Mesenteric fat pad (tissue), 1 donor: Measurements from ENCODE around the gene DOK5. TPM values are rescaled to one million over a fixed set of nuclear protein-coding genes. Genes with fewer than 3 reads are reported as not detected.

Experiments used
- DNase-seq: peaks from one replicate; pipeline ENCODE4 v3.0.0-alpha.2; 2020; ENCODE audit warnings: low spot score
- total RNA-seq: library from RNA; stranded (reverse); fragmentation: NEBNext Ultra II Directional; extraction: Animal tissue kit (Norgen Biotek cat#: 25700); gene quantifications from one replicate; pipeline ENCODE4 v1.2.1, GENCODE V29; 2021
- donor health status: DM: yes; HTN: yes; CAD: no.

Gene DOK5
- total RNA-seq, 1 donor from 2014 or later, result 4.6 TPM

GRCh38 chr20:54510541-54511129 is 35.2 kb downstream of the DOK5 start:
- DNase-seq, result no peak

DNA sequence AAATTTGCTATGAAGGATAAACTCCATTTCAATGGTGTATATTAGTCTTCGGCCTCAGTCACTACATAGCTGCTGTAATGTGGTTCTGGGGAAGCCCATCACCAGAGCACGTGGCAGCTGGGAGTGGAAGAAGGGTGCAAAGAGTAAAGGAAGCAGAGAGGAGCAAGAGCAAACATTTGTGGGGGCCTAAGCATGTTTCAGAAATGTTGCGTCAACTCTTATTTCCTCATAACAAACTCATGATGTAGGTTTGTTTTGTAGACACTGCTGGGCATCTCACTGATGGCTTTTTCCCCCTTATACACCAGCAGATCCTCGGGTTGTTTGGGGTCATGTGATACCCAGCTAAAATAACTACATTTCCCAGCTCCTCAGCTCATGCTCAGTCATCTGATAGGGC is 37.3 kb downstream of the DOK5 start:
- DNase-seq, result no peak

GRCh38 chr20:54514028-54514607 is 38.7 kb downstream of the DOK5 start:
- DNase-seq, result no peak

- no peak for DNase-seq
Observed at GRCh38 chr20:54515793-54516628, 40.6 kb downstream of the DOK5 start.

DNA sequence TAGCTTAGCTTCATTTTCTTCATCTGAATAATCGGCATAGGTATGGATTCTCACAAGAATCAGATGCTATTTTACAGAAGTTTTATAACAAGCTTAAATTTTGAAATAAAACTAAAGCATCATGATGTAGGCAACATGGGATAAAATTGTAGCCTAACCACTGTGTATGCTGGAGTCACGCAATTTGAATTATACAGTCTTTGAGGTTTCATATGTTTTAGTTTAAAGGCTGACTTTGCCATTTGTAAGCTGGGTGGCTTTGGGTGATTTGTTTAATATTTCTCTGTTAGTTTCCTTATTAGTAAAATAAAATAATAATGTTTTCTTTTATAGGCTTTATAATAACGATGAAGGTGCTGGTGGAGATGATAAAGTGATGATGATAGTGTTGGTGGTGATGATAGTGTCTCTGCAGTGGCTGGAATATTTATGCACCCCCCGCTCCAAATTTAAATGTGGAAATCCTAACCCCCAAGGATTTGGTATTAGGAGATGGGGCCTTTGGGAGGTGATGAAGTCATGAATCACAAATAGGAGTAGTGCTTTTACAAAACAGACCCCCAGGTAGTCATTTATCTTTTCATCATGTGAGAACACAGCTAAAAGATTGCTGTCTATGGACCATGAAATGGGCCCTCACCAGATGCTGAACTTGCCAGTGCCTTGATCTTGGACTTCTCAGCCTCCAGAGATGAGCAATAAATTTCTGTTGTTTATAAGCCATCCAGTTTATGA is 42.0 kb downstream of the DOK5 start:
- DNase-seq, result no peak

GRCh38 chr20:54524849-54525248 is 49.5 kb downstream of the DOK5 start:
- no peak for DNase-seq

DNA sequence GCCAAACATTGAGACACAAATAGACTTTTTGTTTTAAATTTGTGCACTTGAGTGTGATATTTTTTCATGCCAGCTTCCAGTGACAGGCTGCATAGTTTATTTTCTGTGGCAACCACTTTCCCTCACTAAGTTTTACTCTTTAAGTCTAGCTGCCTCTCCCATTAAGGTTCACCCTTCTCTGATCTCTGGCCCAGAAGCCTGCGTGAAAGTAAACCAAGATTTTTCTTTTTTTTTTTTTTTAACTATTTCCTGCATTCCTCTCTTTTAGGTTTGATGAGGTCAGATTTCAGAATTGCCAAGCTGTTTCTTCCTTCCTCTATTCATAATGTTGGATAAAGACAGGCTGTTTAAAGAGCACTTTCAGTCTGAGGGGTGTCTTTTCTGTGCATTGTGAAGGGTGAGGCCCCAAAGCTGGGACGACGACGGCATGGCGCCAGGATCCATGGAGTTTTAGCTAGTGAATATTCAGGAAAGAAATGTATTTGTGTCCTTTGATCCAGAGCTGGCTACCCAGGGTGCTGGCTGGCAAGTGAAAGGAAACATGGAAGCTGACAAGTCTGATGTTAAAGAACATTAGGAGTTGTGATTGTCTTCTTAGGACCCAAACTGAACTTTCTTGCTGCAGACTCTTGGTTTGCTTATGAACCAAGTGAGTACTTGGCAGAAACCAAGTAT is 50.7 kb downstream of the DOK5 start:
- DNase-seq, result no peak

DNA sequence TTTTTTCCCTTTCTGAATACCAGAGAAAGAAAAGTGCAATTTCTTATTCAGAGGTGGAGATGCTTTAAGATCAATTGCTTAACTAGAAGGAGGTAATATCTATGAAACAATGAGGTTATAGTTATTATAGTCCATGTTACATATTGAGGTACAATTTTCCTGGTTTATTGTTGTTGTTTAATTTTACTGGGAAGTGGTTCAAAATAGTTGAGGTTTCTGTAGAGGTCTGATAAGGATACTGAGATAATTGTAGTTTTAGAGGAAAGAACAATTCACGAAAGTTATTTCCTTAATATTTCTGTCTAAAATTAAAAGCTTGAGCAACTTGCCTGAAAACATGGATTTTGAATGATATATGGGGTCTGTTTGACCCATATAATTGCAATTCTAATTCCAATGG is 51.4 kb downstream of the DOK5 start:
- DNase-seq, result no peak

GRCh38 chr20:54532573-54532972 is 57.2 kb downstream of the DOK5 start:
- DNase-seq, result no peak

GRCh38 chr20:54534101-54534500 is 58.7 kb downstream of the DOK5 start:
- DNase-seq, result no peak

GRCh38 chr20:54535033-54535432 is 59.6 kb downstream of the DOK5 start:
- no peak for DNase-seq

DNA sequence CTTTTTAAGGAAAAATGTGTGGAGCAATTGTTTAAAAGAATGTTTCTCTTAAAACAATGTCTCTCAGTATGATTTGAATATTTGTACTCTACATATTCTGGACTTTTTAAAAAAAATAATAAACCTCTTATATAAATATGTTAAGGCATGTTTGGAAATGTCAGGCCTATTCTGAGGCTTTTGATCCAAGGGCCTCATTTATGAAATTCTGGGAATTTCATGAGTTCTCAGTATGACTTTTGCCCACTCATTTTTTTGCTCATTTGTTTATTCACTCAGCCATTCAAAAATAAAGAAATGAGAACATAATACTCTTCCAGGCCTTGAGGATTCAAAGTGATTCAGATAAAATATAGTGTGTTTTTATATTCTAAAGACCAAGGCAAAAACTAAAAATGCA is 60.4 kb downstream of the DOK5 start:
- DNase-seq, result no peak

- no peak for DNase-seq
Observed at GRCh38 chr20:54539521-54540046, 64.2 kb downstream of the DOK5 start.

DNA sequence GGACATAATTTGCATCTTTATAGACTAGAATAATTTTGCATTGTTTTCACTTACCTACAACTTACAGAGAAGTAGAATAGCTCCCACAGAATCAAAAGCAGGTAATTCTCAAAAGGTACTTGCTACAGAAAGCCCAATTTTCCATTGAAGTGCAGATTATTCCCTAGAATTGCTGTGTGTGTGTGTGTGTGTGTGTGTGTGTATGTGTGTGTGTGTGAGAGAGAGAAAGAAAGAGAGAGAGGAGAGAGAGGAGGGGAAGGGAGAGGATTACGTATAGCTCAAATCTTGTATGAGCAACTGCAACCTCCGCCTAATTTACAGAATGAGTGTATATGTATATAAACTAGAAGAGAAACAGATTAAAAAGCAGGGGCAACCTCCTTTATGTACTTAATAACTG is 68.0 kb downstream of the DOK5 start:
- DNase-seq, result no peak

GRCh38 chr20:54545676-54546358 is 70.4 kb downstream of the DOK5 start:
- DNase-seq, result no peak

DNA sequence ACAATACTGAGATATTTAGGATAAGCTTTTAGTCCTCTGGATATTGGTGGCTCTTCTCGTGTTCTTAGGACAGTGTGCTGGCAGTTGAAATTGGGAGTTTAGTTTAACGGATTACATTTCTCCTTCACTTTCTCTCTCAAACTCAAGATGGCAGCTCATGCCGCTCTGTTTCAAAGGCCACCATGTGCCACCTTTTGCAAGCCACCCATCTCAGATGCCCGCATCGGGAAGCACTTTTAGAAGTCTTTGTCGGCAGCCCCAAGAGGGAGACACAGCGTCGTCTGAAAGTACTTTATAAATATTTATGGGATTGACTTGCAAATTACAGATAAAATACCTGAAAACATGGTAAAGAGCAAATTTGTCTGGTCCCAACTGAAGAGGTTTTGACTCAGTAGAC is 73.5 kb downstream of the DOK5 start:
- DNase-seq, result no peak

DNA sequence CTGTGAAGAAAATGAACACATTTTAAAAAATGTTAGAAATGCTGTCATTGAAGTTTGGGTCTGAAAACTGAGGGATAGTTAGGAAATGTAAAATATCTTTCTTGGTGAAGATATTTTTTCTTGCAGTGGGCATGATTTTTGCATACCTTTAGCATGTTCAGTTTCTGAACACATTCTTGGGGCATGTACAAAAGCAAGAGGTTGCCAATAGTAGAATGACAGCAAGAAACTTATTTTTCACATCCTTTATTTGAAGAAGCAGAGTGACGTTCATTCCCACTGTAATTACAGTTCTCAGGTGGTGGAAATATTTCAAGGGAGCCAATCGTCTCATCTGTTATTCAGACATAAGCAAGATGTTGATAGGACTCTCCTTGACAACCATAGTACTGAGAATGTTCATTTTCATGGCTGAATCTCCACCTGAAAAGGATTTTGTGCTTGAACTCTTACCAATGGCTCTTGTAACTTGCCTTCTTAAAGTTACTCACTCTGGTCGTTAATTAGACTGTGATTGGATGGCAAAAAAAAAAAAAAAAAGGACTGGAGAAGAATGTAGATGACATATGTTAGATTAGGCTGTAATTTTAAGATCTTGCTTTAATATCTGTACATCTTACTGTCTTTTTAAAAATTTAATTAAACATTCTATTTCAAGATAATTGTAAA is 74.4 kb downstream of the DOK5 start:
- no peak for DNase-seq

GRCh38 chr20:54550776-54551396 is 75.5 kb downstream of the DOK5 start:
- no peak for DNase-seq

DNA sequence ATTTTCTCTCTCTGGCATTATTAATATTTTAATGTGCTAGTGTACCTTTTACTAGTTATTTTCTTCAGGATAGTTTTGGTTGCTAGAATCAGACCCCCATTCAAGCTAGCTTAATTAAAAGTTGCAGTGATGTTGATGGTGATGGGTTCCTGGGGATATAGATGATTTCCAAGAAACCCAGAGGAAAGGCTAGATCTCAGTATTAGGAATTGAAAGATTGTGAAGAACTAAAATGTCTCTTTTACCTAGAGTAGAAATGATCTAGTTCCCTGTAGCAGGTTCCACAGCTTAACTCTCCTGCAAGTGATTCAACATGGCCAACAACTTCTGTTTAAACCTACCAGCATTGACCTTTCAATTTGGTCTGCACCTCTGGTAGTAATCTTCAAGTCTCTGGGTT is 78.6 kb downstream of the DOK5 start:
- DNase-seq, result no peak

- no peak for DNase-seq
Observed at GRCh38 chr20:54555150-54555549, 79.8 kb downstream of the DOK5 start.
